ENCODE data around the gene ARSK. TPM values are rescaled to one million over a fixed set of nuclear protein-coding genes. Genes with fewer than 3 reads are reported as not detected.

Gene ARSK
- total RNA-seq, 1 donor from 2014 or later: 1.6 TPM

GRCh38 chr5:95564450-95564849 lies 9.5 kb downstream of the ARSK start:
- DNase-seq (ENCODE audit: low read depth in 2 of 2): peak in 1 of 2 donors; percentile 5

- peak in 1 of 2 donors; percentile 53 for DNase-seq (ENCODE audit: low read depth in 2 of 2)
These were observed 10.5 kb downstream of the ARSK start for GRCh38 chr5:95565280-95565920.

- no peak for DNase-seq (ENCODE audit: low read depth in 2 of 2)
These were observed 17.1 kb downstream of the ARSK start for GRCh38 chr5:95572016-95572415.

GRCh38 chr5:95581576-95581975 lies 26.7 kb downstream of the ARSK start:
- no peak for DNase-seq (ENCODE audit: low read depth in 2 of 2)

GRCh38 chr5:95583992-95584391 lies 29.1 kb downstream of the ARSK start:
- no peak for DNase-seq (ENCODE audit: low read depth in 2 of 2)

GRCh38 chr5:95590880-95591279 lies 36.0 kb downstream of the ARSK start:
- no peak for DNase-seq (ENCODE audit: low read depth in 2 of 2)

- peak in 1 of 2 donors; percentile 84 for DNase-seq (ENCODE audit: low read depth in 2 of 2)
These were observed 36.6 kb downstream of the ARSK start for GRCh38 chr5:95591490-95591901.

- DNase-seq (ENCODE audit: low read depth in 2 of 2): no peak
These were observed 40.5 kb downstream of the ARSK start for GRCh38 chr5:95595289-95595931.

GRCh38 chr5:95599252-95599651 lies 44.4 kb downstream of the ARSK start:
- DNase-seq (ENCODE audit: low read depth in 2 of 2): no peak

- DNase-seq (ENCODE audit: low read depth in 2 of 2): no peak
These were observed 45.7 kb downstream of the ARSK start for GRCh38 chr5:95600557-95600956.

GRCh38 chr5:95605786-95606185 lies 50.9 kb downstream of the ARSK start:
- no peak for DNase-seq (ENCODE audit: low read depth in 2 of 2)

- no peak for DNase-seq (ENCODE audit: low read depth in 2 of 2)
These were observed 51.5 kb downstream of the ARSK start for GRCh38 chr5:95606419-95606818.

GRCh38 chr5:95609711-95610110 lies 54.8 kb downstream of the ARSK start:
- DNase-seq (ENCODE audit: low read depth in 2 of 2): no peak

- DNase-seq (ENCODE audit: low read depth in 2 of 2): no peak
These were observed 55.6 kb downstream of the ARSK start for GRCh38 chr5:95610546-95610945.

GRCh38 chr5:95611396-95611795 lies 56.5 kb downstream of the ARSK start:
- no peak for DNase-seq (ENCODE audit: low read depth in 2 of 2)

- no peak for DNase-seq (ENCODE audit: low read depth in 2 of 2)
These were observed 58.6 kb downstream of the ARSK start for GRCh38 chr5:95613514-95613913.

- DNase-seq (ENCODE audit: low read depth in 2 of 2): peak in 1 of 2 donors; percentile 9
These were observed 60.2 kb downstream of the ARSK start for GRCh38 chr5:95615164-95615467.

- DNase-seq (ENCODE audit: low read depth in 2 of 2): peak in 1 of 2 donors; percentile 79
These were observed 62.2 kb downstream of the ARSK start for GRCh38 chr5:95617057-95617456.

- peak in 1 of 2 donors; percentile 90 for DNase-seq (ENCODE audit: low read depth in 2 of 2)
These were observed 64.2 kb downstream of the ARSK start for GRCh38 chr5:95619096-95619495.

- DNase-seq (ENCODE audit: low read depth in 2 of 2): no peak
These were observed 64.7 kb downstream of the ARSK start for GRCh38 chr5:95619514-95620029.

- peak; percentile 56 to 71 for DNase-seq (ENCODE audit: low read depth in 2 of 2)
These were observed 65.3 kb downstream of the ARSK start, which contains the start of gene GPR150 for GRCh38 chr5:95620030-95620869. Gene GPR150, plus strand, starts transcription at chr5:95620087. Its CDS starts 189 bp downstream, at chr5:95620276.
